Stomach (tissue), 4 donors: ENCODE results near the gene SEC31B.

ENCODE experiments used
- CTCF ChIP-seq, 7 experiments: fragments of 450-650 bp in 4 of 7; fragments of 200-600 bp in 3 of 7; sonication (generic) in 3 of 7; IDR thresholded peaks; one replicate each; pipeline ENCODE4 v1.5.1; 2016 to 2019; ENCODE audit warnings: antibody characterized with exemption in 7 of 7, control low read depth in 2 of 7, mild to moderate bottlenecking in 1 of 7
- POLR2AphosphoS5 ChIP-seq, 3 donors: sonication (generic); formaldehyde crosslinking; IDR thresholded peaks; one replicate each; pipeline ENCODE4 v1.6.1; 2016; ENCODE audit warnings: antibody characterized with exemption in 3 of 3

- TF ChIP-seq CTCF (IDR thresholded peaks at IDR 0.05) (no peak), POLR2AphosphoS5 (IDR thresholded peaks at IDR 0.05) (no peak)
Observed at GRCh38 chr10:100522107-100522801, 2.6 kb upstream of the SEC31B start.
